HG03457 (cell line): ENCODE data around the gene EPB41.
"Not testable (repeated sequence)": the region's sequence is repeated elsewhere in the genome, so short reads cannot be mapped to it uniquely, and the experiment has no call there.

Experiments
- ATAC-seq: cut with Tn5 transposase; IDR thresholded peaks from one replicate; pipeline ENCODE4 v1.9.1; 2021; ENCODE audit warnings: moderate number of reproducible peaks; ENCODE audit not compliant: unreplicated experiment

EPB41 gene

DNA sequence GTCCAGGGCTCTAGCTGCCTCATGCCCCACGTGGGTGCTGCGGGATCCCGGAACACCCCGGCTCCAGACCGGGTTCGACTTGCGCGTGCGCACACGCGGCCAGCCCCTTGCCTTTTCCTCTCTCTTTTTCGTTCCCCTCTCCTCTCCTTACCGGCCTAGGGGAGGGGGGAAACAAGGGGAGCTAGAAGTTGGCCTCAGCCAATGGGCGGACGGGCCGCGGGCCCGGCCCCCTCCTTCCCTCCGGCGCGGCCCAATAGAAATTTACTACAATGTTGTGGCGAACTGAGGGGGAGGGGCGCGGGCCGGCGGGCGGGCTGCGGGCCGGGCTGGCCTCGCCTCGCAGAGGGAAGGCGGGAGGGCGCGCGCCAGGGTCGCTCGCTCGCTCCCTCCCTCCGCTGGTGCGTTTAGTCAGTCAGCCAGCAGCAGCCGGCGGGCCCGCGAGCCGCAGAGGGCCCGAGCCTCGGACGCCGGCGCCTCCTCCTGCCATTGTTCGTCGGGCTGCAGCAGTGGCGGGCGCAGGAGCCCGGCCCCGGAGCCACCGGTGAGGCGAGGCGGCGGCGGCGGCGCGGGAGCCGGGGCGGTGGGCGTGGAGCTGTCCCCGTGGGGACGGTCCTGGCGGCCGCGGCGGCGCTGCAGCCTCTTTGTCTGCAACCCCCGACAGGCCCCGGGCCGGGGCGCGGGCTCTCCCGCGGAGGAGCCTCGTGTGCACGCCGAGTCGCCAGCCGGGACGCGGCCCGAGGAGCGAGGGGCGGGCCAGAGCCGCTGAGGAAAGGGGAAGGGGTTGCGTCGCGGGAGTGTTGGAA is at the start of gene EPB41:
Gene EPB41, plus strand, starts transcription at position 342 of the 803 bp plus-strand sequence. CDS start 72,869 bp downstream, outside the sequence.
- ATAC-seq: no peak

GRCh38 chr1:28864695-28865094 is 49.7 kb upstream of the EPB41 start:
- no peak for ATAC-seq

- no peak for ATAC-seq
These were observed 48.2 kb upstream of the EPB41 start for GRCh38 chr1:28865997-28866650.

GRCh38 chr1:28867850-28868249 is 46.5 kb upstream of the EPB41 start:
- ATAC-seq: no peak

GRCh38 chr1:28869952-28870351 is 44.4 kb upstream of the EPB41 start:
- ATAC-seq: no peak

DNA sequence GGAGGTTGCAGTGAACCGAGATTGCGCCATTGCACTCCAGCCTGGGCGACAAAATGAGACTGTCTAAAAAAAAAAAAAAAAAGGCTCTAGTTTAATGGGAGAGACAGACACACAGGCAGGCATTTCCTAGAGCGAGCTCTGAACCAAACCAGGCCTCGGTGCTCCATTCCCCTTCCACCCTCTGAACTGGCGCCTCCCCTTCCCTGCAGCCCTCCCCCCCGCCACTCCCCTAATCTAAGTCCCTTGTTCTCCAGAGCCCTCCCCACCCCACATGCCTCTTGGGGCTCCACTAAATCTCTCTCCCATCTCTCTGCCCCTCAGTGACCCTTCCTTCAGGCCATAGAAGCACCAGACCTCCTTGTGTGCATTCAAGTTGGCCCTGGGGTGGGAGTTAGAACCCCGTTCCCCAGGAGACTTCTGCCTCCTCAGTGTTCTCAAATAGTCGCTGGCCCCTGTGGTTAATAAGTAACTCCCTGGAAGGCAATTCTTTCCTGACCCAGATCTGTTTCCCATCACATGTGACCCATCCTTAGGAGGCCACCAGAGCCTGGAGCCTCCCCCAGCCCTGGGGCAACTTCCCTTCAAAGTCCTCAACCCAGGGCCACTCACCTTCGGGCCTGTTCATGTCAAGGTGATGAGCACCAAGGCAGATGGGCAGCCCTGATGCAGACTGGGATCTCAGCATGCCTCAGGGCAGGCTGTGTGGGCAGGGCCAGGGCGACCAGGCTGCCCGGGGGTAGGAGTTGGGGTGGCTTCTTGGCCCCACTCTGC is 42.6 kb upstream of the EPB41 start:
- no peak for ATAC-seq

DNA sequence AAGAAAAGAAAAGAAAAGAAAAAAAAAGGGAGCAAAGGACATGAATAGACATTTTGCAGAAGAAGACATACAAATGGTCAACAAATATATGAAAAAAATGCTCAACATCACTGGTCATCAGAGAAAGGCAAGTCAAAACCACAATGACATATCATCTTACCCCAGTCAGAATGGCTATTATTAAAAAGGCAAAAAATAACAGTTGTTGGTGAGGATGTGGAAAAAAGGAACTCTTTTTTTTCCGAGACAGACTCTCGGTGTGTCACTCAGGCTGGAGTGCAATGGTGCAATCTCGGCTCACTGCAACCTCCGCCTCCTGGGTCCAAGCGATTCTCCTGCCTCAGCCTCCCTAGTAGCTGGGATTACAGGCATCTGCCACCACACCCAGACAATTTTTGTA is 39.2 kb upstream of the EPB41 start:
- not testable (repeated sequence) for ATAC-seq

GRCh38 chr1:28877132-28877781 is 37.1 kb upstream of the EPB41 start:
- no peak for ATAC-seq

- ATAC-seq: no peak
These were observed 35.6 kb upstream of the EPB41 start for GRCh38 chr1:28878796-28879195.

DNA sequence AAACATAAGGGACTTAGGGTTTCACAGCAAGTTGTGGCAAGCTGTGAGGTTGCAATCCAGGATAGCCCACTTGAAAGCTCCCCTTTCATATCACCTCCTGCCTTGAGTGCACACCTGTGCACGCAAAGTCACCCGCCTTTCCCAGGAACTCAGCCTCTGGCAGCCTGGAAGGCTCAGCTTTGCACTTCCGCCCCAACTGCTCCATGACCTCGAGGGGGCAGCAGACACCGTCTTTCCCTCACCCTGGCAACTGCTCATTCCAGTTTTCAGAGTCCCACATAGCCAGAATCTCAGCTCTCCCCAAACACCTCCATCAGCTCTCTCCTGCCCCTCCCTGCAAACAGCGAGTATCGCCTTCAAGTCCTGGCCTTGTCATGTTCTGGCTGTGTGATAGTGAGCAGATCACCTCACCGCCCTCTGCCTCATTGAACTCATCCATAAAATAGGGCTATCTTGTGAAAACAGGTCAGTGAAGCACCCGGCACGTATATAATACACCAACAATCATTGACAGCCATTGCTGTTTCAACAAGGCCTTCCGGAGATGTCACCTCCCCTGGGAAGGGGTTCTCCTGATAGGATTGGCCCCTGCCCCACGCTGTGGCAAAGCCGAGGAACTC is 32.2 kb upstream of the EPB41 start:
- no peak for ATAC-seq

GRCh38 chr1:28883242-28883616 is 31.1 kb upstream of the EPB41 start:
- ATAC-seq: no peak

DNA sequence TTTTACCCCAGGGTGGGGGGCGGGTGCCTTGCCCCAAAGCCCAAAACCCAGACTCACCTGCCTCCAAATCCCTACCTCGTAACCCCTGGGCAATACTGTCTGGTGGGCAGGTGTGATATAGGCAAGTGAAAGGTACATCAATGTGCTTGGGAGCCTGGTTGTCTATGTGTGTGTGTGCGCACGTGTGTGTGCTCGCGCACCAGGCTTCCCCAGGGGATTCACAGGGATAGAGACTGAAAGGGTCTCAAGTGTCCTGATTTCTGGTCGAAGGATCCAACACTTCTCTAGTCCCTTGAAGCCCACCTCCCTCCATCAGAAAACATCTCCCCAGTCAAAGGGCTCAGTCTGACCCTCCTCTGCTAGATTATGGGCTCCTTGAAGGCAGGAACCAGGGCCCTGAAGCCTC is 28.9 kb upstream of the EPB41 start:
- ATAC-seq: no peak

- no peak for ATAC-seq
These were observed 28.2 kb upstream of the EPB41 start for GRCh38 chr1:28885977-28886730.

DNA sequence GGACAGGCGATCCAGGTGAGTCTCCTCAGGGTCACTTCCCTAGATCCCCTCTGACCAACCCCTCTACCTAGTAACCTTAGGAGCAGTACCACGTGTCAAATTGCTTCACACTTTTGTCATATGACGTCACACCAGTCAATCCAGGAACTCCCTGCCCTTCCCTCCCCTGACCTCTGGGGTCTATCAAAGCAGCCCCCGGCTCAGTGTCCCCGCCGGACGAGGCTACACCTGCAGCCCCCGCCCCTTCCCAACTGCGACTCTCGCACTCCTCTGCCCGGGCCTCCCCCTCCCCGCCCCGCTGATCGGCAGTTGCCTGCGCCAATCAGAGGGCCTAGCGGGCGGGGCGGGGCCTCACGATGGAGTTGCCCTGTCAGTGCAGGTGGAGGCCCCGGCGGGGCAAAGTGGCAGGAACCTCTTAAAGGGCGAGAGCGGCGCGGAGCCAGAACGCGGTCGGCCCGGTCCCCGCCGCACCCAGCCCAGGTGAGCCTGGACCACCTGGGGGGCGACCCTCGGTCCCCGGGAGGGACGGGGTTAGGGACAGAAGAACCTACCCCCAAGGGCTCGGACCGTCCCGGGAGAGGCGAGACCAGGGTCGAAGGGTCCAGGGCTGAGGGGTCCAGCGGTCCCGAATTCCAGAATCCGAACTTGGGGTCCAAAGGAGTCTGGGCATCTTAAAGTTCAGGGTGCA is 27.5 kb upstream of the EPB41 start:
- no peak for ATAC-seq

GRCh38 chr1:28887419-28887834 is 26.9 kb upstream of the EPB41 start:
- ATAC-seq: no peak

DNA sequence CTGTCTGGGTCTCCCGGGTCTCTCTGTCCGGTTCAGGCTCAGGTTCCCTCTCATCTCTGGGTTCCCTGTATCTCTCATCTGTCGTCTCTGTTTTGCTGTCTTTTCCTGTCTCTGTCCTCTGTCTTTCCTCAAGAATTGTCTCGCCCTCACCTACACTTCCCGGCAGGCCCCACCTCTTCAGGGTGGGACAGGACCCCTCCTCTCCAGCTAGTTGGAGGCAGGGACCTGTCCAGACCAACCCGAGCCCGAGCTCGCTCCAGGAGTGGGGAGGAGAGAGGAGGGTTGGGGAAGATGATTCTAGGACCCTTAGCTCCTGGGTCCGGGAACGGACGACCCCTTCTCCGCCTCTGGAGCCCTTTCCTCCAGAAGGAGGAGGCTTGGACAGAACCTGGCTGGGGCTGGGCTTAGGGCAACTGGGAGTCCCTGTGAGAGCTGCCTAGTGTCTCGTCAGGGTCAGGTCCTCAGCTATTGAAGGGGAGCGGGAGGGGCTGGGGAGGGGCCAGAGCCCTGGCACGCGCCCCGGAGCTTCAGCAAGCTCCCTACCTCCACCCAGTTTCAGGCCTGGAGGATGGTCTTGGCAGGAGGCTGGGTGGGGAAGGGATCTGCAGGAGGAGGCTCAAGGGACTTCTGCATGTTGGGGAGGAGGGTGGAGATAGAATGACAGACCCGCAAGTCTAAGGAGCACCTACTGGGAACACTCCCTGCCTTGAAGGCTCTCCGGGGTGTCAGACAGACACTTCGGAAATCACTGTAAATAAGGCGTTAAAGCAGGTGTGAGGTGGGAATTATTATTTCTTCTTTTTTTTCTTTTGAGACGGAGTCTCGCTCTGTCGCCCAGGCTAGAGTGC is 26.3 kb upstream of the EPB41 start:
- no peak for ATAC-seq

DNA sequence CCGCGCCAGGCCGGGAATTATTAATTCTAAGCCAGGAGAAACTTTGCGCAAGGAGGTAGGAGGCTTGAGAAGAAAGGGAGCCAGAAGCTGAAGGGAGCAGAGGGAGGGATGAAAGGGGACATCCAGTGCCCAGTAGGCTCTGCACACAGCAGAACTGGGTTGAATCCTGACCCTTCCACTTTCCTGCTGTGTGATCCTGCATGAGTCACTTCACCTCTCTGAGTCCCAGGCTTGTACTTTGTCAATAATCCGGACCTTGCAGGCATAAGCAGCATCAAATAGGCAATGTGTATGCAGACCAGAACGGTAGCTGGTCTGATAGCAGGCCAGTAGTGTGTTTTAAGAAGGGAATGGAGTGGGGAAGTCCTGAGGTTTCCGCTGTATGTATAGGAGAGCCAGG is 25.5 kb upstream of the EPB41 start:
- ATAC-seq: no peak

- ATAC-seq: no peak
These were observed 25.0 kb upstream of the EPB41 start for GRCh38 chr1:28889357-28889756.

- ATAC-seq: no peak
These were observed 23.9 kb upstream of the EPB41 start for GRCh38 chr1:28890435-28890834.
